22Rv1 (cell line): ENCODE results near the gene SARNP.

ENCODE experiments used
- ZFX ChIP-seq: fragments of 450-650 bp; IDR thresholded peaks from 2 replicates; pipeline ENCODE4 v1.6.1; 2017; ENCODE audit warnings: antibody characterized with exemption, borderline replicate concordance
- TF ChIP-seq, protein P1 (sequence below): fragments of 450-650 bp; IDR thresholded peaks from 2 replicates; pipeline ENCODE4 v1.5.1; 2017; ENCODE audit warnings: mild to moderate bottlenecking

DNA sequence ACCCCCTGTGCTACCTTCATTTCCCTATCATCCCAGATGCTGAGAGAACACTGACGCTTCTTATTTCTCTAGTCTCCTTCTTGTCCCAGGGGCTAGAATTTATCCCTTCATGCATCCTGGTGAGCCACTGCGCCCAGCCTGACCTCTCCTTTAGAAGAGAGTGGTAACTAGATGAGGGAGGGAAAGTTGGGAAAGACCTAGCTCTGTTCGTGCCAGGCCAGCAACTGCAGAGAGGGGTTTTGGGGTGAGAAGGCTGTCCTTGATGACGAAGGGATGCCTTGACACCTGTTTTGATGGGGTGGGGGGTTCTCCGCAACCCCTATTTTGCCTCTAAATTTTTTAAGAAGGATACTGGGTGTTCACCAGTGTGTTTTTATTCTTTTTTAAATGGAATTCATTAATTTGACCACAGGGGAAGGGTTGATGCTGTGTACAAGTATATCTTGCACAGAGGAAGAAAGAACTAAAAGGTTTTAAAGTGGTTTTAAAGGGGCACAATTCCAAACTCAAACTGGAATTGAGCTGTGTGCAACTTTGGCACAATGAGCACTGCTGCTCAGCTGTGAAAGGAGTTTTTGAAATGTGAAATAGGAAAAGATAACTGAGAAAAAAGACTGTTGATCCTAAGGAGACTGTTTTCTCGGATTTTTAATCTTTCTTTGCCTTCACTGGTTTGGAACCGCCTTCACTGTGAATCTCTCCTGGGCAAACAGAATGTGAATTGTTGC, 32.3 kb upstream of the SARNP start:
- TF ChIP-seq, protein P1, sequence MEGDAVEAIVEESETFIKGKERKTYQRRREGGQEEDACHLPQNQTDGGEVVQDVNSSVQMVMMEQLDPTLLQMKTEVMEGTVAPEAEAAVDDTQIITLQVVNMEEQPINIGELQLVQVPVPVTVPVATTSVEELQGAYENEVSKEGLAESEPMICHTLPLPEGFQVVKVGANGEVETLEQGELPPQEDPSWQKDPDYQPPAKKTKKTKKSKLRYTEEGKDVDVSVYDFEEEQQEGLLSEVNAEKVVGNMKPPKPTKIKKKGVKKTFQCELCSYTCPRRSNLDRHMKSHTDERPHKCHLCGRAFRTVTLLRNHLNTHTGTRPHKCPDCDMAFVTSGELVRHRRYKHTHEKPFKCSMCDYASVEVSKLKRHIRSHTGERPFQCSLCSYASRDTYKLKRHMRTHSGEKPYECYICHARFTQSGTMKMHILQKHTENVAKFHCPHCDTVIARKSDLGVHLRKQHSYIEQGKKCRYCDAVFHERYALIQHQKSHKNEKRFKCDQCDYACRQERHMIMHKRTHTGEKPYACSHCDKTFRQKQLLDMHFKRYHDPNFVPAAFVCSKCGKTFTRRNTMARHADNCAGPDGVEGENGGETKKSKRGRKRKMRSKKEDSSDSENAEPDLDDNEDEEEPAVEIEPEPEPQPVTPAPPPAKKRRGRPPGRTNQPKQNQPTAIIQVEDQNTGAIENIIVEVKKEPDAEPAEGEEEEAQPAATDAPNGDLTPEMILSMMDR, result no peak
- no peak for TF ChIP-seq ZFX
